GM06990 (cell line): Measurements from ENCODE around the gene RNF6.

Source experiments
- DNase-seq: peaks from one replicate; pipeline ENCODE4 v3.0.0-alpha.2; 2011; ENCODE audit not compliant: insufficient read length; ENCODE audit errors: extremely low read depth
- H3K27me3 ChIP-seq: replicated peaks from 2 replicates; pipeline ENCODE4 v1.6.0; 2011; ENCODE audit warnings: low read length; ENCODE audit not compliant: control insufficient read depth, insufficient read depth
- H3K36me3 ChIP-seq: 2 replicates; pipeline ENCODE4 v1.5.1; 2011; ENCODE audit warnings: low read length; ENCODE audit not compliant: control insufficient read depth, insufficient read depth
- H3K4me3 ChIP-seq: replicated peaks from 2 replicates; pipeline ENCODE4 v1.5.1; 2011; ENCODE audit warnings: low read depth, mild to moderate bottlenecking, control low read depth, low read length
- TF ChIP-seq, protein P1 (sequence below): IDR thresholded peaks from 2 replicates; pipeline ENCODE4 v1.5.1; 2011; ENCODE audit warnings: low read length, control low read depth, mild to moderate bottlenecking, inconsistent platforms; ENCODE audit not compliant: insufficient read depth, poor library complexity, severe bottlenecking

RNF6 gene

DNA sequence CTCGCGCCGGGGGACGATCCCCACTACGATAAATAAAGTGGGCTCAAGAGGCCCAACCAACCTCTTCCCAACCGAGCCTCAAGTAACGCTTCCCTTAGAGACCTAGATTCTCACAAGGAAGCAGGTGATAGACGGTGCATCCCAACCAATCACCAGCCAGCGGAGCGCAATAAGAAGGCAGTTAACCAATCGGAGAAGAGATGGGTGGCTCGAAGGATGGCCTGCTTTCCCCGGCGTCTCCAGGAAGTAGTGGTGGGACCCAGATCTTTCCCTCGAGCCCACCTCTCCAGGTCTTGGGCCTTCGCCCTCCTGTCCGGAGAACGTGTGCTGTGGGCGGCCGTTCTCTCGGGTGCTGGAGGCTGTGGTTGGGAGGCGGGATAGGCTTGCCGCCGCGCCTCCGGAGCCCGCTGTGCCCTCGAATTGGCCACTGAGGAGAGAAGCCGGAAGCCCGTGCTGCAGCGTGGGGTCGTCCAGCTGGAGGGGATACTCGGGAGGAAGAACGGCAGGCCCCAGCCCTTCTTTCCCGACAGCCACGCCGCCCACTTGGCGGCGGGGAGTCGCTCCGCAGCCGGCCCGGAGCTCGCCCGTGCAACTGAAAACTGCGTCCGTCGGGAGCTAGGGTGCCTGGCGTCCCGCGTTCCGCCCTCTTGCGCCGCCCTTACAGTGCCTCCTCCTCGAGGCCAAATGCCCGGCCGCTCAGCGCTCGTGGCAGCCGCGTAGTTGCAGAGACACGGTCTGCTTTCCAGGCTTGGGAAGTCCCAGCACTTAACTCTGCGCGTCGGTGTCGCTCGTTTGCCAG lies at the start of gene RNF6:
Gene RNF6, minus strand, starts transcription at position 594 of the 799 bp plus-strand sequence. CDS start 2,665 bp downstream, outside the sequence.
- Histone ChIP-seq H3K27me3 (no peaks in the 10 kb centered on the region), H3K36me3 (peaks cover 3% of the 10 kb centered on the region; the same call in 1 of the 2 replicates), H3K4me3 (peak within 1 kb of the TSS; percentile 95)
- TF ChIP-seq, protein P1, sequence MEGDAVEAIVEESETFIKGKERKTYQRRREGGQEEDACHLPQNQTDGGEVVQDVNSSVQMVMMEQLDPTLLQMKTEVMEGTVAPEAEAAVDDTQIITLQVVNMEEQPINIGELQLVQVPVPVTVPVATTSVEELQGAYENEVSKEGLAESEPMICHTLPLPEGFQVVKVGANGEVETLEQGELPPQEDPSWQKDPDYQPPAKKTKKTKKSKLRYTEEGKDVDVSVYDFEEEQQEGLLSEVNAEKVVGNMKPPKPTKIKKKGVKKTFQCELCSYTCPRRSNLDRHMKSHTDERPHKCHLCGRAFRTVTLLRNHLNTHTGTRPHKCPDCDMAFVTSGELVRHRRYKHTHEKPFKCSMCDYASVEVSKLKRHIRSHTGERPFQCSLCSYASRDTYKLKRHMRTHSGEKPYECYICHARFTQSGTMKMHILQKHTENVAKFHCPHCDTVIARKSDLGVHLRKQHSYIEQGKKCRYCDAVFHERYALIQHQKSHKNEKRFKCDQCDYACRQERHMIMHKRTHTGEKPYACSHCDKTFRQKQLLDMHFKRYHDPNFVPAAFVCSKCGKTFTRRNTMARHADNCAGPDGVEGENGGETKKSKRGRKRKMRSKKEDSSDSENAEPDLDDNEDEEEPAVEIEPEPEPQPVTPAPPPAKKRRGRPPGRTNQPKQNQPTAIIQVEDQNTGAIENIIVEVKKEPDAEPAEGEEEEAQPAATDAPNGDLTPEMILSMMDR, result no peak
- DNase-seq, result peak; percentile 94

DNA sequence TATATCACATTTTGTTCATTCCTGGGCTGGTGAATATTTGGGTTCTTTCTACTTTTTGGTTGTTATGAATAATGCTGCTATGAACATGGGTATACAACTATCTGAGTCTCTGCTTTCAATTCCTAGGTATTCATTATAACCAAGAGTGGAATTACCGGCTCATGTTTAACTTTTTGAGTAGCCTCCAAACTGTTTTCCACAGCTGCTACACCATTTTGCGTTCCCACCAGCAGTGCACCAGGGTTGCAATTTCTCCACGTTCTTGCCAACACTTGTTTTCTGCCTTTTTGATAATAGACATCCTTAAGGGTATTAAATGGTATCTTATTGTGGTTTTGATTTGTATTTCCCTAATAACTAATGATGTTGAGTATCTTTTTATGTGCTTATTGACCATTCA lies 48.6 kb upstream of the RNF6 start:
- no peak overlapping the region for H3K4me3 ChIP-seq
- DNase-seq, result no peak
- TF ChIP-seq, protein P1, result no peak
- no peaks in the 10 kb centered on the region for H3K36me3 ChIP-seq
- H3K27me3 ChIP-seq, result no peaks in the 10 kb centered on the region

DNA sequence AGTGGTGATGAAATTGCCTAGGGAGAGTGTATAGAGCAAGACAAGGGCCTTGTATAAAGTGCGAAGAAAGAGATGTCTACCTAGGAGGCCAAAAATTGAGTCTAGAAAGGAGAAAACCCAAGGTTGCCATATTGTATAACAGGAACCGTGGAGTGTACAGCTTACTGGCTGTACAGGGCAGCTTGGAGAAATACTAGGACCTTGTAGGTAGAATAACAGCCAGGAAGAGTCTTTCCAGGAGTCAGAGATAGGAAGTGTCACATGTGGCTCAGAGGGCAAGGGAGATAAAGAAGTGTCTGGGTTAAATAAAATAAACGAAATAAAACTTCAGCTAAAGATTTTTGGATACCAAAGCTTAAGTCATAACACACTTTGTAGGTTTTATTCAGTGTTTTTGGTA lies 44.2 kb upstream of the RNF6 start:
- TF ChIP-seq, protein P1, result no peak
- Histone ChIP-seq H3K36me3 (no peaks in the 10 kb centered on the region), H3K4me3 (no peak overlapping the region), H3K27me3 (no peaks in the 10 kb centered on the region)
- no peak for DNase-seq

DNA sequence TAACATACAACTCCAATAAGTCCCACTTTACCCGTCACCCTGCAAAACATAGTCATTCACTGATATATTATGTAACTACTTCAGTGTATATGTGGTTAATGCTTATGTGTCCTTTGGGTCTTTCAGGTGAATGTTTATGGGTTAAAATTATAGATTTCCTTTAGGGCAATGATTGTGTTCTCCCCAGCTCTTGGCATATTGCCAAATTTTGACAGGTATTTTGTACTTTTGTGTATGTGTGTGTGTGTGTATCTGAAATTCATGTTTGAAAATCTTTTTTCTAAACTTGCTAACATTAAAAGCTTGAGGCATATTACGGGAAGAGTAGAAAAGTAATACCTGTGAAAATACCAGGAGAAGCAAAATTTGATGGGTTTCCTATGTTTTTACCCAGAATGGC lies 40.0 kb upstream of the RNF6 start:
- TF ChIP-seq, protein P1, result no peak
- H3K36me3 ChIP-seq, result no peaks in the 10 kb centered on the region

DNA sequence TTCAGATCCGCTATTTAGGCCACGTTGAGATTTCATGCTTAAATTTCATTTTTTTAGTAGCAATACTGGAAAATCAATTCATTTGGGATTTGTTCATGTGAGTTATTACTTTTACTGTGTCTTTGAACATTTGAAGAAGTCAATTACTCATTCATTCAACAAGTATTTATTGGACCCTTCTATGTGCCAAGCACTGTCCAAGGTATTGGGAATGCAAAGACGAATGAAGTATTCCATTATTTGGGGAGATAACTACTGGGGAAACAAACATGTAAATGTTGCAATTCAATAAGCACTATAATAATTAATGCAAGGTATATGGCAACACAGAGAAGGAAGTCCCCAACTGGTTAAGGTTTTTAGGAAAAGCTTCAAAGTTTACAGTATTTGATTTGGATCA lies 37.5 kb upstream of the RNF6 start:
- no peak for DNase-seq
- TF ChIP-seq, protein P1, result no peak
- Histone ChIP-seq H3K4me3 (no peak overlapping the region), H3K27me3 (no peaks in the 10 kb centered on the region), H3K36me3 (no peaks in the 10 kb centered on the region)

More for the DNA sequence above, 40.0 kb upstream of the RNF6 start:
- no peak for DNase-seq
- no peak overlapping the region for H3K4me3 ChIP-seq
- no peaks in the 10 kb centered on the region for H3K27me3 ChIP-seq
